Stimulated activated CD8-positive, alpha-beta memory T cell treated with anti-CD3 and anti-CD28 coated beads, Interleukin-15, amount 100 ng/mL, for 1 hour (primary cell): ENCODE measurements around the gene ZNF354B.

Experiments used
- DNase-seq: peaks from one replicate; pipeline ENCODE4 v3.0.0-alpha.2; 2020; ENCODE audit warnings: low read depth

The ZNF354B gene

DNA sequence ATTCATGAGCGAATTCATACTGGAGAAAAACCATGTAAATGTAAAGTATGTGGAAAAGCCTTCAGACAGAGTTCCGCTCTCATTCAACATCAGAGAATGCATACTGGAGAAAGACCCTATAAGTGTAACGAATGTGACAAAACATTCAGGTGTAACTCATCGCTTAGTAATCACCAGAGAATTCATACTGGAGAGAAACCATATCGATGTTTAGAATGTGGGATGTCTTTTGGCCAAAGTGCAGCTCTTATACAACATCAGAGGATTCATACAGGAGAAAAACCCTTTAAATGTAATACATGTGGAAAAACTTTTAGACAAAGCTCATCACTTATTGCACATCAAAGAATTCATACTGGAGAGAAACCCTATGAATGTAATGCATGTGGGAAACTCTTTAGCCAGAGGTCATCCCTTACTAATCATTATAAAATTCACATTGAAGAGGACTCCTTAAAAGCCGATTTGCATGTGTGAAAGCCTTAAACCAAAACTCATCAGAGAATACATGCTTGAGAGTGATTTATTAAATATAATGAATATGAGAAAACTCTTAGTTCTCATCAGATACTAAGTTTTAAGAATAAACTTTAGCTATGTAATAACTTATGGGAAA lies 24.2 kb downstream of the ZNF354B start:
- DNase-seq: no peak

DNA sequence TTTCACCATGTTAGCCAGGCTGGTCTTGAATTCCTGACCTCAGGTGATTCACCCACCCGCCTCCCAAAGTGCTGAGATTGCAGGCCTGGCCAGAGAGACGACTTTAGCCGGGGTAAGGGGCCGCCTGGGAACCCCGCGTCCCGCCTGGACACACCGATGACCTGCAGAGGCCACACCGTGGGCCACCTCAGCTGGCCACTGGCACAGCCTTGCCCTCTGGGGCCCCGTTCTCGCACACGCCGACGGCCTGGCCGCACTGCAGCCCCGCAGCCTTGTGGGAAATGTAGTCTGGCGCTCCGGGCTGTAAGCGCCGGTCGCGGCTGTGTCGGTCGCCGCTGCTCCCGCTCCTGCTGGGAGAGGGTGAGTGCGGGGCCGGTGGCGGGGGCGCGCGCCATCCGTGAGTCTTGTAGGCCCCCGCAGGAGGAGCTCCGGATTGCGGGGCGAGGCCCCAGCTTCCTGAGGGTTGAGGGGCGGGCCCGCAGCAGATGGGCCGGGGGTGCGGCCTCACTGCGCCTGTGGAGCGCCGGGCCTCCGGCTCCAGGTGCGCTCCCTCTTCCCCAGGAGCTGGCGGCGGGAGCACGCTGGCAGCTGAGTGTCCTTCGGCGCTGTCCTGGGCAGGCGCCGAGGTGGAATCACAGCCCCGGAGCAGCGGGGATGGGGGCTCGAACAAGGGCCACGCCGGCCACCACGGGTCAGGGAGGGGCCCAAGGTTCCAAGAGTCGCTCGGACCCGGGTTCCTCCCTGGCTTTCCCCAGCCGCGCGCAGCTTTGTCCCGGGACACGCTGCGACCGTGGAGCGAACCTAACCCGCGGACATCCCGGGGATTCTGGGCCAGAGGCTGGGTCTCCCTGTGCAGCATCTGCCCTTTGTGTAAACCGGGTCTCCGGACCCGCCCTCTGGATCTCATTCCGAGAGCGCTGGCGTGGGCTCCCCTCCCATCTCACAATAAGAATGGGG lies 36.1 kb downstream of the ZNF354B start, which contains the start of gene ZFP2:
ZFP2 (plus strand) TSS at position 299 of the 957 bp plus-strand sequence. CDS start 35,401 bp downstream, outside the sequence.
- no peak for DNase-seq

GRCh38 chr5:178899289-178899688 lies 39.5 kb downstream of the ZNF354B start:
- DNase-seq: no peak

DNA sequence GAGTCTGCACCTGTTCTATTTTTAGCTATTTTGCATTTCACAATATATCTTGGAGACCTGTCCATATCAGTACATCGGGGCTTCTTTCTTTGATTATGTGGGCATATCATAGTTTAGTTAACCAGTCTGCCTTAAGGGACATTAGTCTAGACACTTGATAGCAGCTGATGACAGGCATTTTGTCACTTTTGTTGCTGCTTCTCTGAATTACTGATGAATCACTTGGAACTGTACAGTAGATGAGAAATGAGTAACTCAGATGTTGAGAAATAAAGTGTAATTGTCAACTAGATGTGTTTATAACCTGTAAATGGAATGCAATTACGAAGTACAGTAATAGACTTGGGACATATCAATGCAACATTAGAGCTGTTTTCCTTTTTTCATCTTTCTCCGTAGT lies 43.1 kb downstream of the ZNF354B start:
- DNase-seq: no peak

DNA sequence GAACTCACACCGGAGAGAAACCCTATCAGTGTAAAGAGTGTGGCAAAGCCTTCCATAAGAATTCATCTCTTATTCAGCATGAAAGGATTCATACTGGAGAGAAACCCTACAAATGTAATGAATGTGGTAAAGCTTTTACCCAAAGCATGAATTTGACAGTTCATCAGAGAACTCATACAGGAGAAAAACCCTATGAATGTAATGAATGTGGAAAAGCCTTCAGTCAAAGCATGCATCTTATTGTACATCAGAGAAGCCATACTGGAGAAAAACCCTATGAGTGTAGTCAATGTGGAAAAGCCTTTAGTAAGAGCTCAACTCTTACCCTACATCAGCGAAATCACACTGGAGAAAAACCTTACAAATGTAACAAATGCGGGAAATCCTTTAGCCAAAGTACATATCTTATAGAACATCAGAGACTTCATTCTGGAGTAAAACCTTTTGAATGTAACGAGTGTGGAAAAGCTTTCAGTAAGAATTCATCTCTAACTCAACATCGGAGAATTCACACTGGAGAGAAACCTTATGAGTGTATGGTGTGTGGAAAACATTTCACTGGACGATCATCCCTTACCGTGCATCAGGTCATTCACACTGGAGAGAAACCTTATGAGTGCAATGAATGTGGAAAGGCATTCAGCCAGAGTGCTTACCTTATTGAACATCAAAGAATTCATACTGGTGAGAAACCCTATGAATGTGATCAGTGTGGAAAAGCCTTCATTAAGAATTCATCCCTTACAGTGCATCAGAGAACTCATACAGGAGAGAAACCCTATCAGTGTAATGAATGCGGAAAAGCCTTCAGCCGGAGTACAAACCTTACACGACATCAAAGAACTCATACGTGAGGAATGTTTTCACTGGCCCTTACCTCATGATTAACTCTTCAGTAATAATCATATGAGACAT lies 72.3 kb downstream of the ZNF354B start:
- DNase-seq: no peak
